ENCODE measurements around the gene RSPH1.

Gene RSPH1

DNA sequence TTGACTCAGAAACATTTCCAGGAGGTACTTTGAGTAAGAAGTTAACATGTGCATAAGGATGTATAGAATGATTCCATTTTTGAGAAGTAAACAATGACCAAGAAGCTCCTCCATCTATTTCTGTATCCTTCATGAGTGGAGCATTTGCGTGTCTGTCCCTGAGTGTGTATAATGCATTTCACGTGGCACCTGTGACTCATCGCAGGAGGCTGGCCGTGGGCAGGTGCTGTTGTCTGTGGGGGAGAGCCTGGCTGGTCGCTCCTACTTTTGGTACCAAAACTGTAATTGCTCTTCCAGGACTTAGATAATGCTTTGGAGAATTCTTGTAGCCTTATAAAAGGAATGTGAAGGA is 34.1 kb upstream of the RSPH1 start:
- no peak for DNase-seq

DNA sequence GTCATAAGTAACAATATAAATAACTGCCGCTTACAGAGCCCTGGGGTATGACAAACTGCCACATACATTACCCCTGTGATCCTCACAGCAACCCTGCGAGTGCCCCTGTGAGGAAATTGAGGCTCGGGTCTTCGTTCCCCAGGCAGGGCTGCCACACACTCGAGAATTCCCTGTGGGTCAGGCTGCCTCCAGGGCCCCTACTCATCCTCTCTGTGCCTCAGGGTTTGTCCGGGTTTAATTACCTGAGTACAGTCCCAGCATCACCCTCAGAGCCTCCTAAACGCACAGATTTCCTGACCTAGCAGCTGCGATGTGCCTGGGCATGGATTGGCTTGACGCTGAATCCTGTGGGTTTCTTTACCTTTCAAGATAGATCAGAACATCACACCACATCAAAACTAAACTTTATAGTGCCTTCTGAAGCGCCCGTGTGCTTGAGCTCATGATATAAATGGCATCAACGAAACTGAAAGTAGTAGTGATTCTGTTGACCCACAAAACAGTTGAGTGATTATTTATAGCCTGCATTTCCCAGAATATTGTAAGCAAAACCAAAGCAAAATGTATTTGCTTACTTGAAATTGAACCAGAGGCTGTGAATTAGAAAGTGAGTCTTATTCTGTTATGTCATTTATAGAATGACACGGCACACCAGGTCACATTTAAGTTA is 31.6 kb upstream of the RSPH1 start:
- DNase-seq: no peak

DNA sequence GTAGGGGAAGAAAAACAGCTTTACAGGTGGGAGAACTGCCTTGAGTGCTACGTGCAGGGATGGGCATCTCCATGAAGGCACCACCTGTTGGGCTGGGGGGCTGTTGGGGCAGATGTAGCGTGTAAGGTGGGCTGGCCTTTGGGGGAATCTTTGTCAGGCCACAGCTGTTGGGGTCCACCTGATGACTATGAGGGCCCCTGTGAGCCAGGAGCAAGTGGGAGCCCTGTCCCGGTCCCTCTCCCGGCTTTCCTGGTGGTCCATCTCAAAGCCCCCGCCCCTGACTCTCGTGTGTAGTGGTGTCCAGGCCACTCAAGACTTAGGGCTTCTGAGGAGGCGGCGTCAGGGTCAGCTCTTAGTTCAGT is 31.1 kb upstream of the RSPH1 start:
- no peak for DNase-seq

DNA sequence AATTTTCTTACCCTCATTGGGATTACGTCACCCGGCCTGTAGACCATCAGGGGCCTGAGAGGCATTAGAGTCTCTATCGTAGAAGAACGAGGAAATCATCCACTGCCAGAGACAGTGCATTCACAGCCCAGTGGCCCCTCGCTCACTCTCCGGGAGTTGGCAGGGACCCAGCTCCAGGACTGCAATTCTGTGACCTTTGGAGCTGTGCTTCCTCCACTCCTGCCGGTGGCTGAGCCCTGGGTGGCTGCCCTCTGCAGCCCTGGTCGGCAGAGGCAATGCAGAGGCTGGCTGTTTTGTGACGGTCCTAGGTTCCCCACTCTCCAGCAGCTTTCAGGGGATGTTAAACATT is 30.3 kb upstream of the RSPH1 start:
- no peak for DNase-seq

DNA sequence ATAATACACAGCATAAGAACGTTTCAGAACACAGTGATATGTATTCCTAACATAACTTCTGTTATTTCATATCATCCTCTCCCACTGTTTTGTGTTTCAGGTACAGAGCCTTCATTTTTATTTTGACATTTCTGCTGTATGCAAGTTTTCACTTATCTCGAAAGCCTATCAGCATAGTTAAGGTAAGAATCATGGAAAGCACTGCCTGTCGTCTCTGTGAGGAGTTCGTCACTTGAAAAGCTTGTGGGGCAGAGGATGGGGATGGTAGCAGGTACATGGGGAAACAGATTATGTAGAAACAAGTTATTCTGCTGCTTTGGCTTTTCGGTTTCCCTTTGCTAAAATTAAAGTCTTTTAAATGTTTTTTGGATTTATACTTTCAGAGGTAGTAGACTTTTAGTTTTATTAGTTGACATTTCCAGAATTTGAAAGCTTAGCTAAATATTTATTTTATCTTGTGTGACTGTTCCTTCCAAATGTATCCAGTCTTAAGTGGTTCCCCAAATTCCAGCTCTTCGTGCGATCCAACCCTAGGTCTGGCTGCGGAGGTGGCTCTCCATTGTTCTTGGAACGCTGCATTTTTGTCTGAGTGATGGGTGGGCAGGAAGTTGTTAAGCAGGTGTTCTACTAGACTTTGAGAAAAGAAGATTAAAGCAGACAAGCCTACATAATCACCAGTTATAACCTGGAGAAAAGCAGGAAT is 29.8 kb upstream of the RSPH1 start:
- DNase-seq: no peak

DNA sequence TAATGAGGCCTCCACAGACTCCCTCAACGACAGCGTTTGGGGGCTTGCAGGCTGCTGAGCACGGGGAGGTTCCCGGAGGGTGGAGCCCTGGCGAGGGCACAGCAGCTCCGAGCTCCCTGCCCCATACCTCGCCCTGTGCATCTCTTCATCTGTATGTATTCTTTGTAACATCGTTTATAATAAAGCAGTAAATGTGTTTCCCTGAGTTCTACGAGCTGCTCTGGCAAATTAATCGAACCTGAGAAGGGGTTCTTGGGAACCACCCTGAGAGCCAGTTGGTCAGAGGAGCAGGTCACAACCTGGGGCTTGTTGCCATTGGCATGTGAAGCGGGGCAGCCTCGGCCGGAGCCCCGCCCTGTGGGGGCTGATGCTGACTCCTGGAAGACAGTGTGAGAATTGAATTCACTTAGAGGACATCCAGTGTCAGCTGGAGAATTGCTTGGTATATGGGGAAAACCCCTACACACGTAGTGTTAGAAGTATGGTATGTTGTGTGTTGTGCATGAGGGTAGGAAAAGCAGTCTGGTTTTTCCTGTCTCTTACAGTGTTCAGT is 29.1 kb upstream of the RSPH1 start:
- no peak for DNase-seq

DNA sequence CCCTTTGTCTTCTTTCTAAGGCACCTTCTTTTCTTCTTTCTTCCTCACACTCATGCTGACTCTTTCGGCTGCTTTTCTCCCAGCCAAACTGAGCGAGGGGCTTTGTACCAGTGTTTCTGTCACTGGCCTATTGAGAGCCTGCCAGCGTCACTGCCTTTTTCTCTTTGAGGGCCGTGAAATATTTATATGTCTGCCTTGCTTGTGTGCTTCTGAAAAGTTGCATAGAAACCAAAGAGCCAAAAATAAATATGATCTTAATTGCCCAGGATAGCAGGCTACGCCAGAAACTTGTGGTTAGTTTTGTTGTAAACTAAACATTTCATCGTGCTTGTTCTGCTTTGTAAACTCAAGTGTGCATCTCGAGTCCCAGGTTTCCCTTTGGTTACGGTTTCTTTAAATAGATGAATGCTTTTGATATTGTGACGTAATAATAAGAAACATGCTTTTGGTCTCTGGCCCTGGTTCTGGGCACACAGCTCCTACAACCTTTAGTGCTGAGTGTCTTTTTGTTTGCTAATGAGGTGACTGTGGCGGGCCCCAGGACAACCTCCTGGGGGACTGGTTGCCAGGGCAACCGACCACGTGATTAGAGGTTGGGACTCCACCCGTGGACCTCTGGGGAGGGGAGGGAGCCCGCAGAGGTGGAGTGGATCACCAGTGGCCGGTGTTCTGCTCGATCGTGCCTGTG is 28.5 kb upstream of the RSPH1 start:
- DNase-seq: peak; percentile 74

DNA sequence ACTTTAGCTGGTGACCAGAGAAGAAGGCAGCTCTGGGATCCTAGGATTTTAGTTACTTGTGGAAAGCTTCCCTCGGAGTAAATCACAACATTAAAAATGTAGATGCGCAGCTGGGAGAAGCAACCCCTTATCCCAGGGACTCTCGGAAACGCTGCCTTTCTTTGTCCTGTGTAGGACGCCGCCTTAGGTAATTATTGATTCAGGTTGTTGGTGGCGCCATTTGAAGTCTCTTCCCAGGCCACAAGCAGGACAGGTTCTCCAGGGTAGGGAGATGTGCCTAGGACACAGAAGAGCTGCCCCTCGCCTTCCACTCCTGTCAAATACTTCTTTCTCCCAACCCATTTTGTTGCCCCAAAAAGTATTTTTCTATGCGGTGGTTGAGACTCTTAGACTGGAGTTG is 27.9 kb upstream of the RSPH1 start:
- DNase-seq: no peak

DNA sequence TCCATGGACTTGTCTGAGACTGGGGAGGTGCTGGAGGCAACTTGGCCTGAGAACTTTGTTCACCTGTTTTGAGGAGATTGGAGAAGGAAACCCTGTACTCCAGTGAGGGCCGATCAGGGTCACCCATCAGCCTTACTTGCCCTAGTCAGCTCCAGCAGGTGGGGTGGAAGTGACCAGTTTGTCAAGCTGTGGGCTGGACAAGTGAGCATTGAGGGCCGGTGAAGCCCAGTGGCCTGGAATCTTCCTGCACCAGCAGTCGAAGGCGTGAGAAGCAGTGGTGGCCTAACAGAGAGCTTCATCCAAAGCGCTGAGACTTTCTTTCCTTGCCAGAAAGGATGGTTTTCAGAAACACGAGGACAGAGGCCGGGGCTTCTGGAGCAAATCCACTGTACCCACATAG is 27.2 kb upstream of the RSPH1 start:
- DNase-seq: no peak

DNA sequence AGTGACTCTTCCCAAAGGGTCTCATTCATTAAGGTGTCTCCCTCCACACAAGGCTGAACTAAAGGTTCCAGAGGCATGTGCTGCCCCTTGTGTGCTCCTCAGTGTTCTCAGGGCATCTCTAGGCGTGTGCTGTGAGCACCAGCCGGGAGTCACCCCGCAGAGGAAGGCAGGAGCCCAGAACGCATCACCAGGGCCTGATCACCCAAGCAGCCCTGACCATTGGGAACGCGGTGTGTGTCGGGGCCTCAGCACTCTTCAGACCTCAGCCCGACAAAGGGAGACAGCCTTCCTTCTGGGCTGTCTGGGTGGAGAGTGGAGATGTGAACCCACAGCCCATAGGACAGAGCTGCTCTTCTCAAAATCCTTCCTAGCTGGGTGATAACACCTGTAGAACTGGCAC is 26.7 kb upstream of the RSPH1 start:
- no peak for DNase-seq

DNA sequence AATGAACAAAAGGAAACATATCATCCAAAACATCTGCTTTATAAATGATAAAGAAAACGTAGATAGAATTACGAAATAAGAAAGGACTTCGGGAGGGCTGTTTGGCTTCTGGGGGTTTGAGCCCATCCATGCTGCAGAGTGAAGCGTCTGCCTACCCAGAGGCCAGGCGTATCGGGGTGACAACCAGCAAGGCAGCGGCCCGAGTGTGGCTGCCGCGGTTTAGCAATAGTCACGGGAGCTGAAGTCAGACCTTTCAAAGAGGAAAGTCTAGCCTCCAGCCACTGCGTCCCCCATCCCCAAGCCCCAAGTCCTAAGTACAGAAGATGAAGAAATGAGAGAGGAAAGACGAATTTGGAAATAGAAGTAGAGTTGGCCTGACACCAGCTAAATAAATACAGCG is 26.2 kb upstream of the RSPH1 start:
- DNase-seq: no peak

DNA sequence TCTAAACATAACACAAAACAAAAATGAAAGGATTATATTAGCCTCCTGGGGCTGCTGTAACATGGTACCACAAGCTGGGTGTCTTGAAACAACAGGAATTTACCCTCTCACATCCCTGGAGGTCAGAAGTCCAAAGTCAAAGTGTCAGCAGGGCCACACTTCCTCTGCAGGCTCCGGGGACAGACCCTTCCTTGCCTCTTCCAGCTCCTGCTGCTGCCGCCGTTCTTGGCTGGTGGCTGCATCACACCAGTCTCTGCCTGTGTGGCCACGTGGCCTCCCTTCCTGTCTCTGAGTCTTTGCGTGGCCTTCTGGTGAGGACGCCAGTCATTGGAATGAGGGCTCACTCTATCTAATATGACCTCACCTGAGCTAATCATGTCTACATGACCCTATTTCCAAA is 25.8 kb upstream of the RSPH1 start:
- DNase-seq: no peak

DNA sequence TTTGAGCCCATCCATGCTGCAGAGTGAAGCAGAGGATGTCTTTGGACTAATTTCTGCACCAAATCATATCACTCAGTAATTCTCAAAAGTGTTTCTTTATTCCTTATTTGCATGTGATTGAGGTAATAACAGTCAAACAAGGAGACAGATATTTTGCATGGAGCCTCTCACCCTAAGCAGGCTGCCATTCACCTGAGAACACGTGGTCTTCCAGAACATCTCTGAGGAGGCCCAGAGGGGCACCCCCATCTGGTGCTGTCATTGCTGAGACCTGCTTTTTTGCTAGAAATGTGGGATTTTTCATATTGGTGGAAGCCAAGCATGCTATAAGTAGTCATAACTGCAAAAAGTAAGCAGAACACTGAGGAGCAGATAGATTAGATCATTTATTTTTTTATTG is 25.4 kb upstream of the RSPH1 start:
- no peak for DNase-seq

DNA sequence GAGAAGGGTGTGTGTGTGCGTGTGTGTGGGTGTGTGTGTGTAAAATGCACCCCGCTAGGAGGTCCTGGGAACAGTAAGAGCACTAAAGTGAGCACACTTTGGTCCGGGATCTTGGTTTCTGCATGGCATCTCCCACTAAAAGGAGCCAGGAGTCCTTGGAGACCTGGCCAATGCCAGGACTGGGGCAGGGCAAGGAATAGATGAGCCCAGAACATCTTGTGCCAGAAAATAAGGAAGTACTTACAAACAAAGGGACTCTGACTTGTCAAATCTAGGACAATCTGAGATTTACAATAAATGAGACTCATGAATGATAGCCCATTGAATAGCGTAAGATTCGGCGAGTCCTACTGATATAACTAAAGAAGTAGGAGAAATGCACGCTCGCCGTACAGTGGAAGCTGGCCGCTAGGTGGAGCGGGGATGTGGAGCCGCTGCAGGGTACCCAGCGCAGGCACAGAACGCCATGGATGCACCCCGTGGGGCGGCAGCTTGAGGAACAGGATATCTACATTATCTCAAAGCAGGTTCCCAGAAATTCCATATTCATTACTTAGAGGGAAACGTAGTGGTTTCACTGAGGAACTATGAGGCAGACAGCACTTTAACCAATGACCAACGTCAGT is 24.7 kb upstream of the RSPH1 start:
- no peak for DNase-seq

DNA sequence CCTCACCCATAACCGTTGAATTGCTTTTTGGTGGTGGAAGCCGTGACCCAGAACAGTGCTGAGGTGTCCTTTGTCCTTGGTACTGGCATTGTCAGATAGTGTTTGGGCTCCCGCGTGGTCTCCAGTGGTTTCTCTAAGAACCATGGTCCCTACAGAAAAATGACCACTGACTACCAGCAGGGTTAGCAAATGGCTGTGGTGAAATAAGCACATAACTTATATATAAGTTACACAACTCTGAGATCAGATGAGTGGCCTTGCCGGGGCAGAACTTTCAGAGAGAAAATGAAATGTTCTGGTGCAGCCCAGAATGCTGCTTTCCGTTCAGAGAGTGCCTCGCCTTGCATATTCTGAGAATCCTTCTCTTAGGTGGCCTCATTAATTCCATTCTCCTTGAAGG is 22.6 kb upstream of the RSPH1 start:
- DNase-seq: no peak

DNA sequence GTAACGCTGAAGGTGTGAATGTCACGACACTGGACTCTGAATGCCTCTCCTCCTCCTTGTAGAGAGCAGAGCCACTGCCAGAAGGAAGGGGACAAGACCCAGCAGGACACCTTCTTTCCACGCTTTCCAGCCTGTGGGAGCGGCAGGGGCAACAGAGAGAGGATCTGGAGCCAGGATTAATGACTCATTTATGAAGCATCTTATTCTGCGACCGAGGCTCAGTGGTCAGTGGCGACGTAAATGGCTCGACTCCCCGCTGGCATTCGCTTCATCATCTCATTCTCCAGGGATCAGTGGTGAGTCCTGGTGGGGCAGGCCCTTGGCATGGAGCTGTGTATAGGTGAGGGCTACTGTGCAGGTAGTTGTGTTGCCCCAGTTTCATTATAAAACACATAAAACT is 22.2 kb upstream of the RSPH1 start:
- no peak for DNase-seq

DNA sequence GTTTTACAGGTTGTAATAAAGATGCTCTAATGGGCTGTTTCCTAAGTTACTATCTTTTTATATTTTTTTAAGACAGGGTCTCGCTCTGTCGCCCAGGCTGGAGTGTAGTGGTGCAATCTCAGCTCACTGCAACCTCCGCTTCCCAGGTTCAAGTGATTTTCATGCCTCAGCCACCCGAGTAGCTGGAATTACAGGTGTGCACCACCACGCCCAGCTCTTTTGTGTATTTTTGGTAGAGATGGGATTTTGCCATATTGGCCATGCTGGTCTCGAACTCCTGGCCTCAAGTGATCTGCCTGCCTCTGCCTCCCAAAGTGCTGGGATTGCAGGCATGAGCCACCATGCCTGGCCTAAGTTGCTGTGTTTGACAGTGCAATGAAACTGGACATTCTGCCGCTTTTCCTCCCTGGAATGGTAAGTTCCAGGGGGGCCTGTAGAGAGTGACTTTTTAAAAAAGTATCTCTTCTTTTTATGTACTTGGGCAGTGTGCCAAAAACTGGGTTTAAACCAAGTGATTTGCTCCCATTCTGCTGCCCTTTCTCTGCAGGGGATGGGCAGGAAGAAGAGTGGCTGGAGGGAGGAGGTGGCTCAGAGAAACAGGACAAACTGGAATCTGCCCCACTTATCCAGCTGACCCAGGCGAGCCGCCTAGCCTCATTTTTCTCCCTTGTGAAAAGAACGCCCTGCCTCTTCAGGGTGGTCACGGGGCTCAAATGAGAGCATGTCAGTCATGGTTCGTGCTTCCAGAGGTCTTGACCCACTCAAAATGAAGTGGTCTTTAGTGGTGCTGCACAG is 19.9 kb upstream of the RSPH1 start:
- DNase-seq: no peak

DNA sequence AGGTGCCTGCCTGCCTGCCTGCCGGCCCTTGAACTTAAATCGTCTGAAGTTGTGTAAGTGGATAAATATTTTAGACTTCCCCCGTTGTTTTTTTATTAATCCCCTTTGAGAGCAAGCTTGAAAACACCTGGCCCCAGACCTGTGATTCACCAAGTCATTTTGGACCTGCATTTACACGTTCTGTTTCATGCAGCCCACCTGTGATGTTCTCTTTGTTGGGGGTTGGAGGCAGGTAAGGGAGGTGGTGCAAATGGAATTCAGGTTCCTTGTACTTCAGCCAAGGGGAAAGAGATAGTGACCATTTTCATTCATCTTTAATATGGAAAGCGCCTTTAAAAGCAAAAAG is 18.8 kb upstream of the RSPH1 start:
- no peak for DNase-seq

DNA sequence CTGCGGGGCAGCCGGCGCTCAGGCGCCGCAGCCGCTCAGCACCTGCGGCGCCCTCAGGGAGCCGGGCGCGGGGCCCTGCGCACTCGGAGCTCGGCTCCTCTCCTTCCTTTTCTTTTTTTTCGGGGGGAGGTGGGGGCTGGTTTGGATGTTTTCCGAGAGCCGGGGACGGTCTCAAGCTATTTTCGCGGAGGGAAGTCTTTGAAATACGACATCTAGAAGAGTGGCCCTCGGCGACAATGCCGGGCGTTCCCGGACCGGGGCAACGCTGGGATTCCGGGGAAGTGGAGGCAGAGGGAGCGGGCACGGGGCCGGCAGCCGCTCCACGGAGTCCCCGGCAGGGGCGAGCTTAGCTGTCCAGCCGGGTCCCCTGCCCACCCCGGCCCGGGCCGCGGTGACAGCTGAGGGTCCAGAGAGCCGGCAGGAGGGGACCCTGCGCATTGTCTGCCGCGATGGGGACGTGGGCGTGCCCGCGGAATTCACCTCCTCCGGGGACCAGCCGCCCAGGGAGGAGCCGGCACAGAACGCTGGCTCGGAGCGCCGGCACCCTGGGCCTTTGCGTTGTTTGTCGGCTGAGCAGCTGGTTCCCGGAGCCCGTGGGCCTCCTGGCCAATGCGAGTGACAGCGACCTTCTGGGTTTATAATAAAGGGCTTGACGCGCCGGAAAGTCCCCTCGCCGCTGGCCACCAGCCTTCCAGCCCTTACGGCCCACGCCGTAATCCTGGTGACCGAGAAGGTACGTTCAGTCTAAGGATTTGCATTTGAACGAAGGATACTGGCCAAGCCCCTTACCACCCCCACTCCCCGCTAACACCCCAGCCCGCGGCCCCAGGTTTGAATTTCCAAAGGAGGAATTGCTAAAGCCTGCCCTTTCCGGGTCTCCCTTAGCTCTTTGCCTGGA is 18.2 kb upstream of the RSPH1 start:
- DNase-seq: peak; percentile 48

DNA sequence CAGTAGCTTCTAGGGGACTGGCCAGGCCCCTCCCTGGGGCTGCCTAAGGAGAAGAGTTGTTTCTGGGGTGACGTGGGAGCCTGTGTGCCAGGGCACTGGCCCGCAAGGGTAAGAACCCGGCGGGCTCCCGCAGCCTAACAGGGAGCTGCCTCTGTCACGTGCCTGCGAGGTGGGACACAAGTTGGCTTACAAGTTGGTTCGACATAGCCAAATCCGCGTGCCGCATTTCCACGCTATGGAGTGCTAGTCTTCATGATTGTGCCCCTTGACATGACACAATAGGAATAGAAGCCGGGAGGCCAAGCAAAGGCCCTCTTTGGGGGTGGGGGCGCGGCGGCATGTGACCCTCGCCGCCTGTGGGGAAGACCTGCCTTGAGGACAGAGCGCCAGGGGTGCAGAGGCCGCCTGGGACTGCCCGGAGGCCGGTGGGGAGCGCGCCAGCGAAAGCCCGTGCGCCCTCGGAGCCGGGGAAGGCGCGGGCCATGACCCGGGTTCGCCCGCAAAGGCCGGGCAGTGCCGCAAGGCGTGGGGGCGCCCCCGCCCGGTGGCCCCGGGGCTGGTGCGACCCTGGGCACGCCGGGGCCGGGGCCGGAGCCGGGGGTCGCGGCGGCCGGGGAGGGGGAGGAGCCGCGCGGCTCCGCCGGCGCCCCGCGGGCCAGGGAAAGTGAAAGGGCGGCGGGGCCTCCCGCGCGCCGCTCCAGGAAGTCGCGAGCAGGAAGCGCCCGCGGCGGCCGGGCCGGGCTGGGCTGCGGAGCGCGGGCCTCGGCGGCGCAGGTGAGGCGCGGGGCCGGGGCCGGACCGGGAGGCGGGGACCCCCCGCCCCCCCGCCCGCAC is 17.3 kb upstream of the RSPH1 start, which contains the start of gene SLC37A1:
TSS of gene SLC37A1 (plus strand) at position 702 of the 834 bp plus-strand sequence. CDS start 4,603 bp downstream, outside the sequence.
- DNase-seq: no peak
